Trophoblast cell (in vitro differentiated cells and primary cell): Measurements from ENCODE around the gene HTR6.
A peak's percentile ranks its signal among the peaks of the same experiment; 100 is the strongest.

ENCODE experiments used
- DNase-seq, 2 donors: peaks; one replicate each; pipeline ENCODE4 v3.0.0-alpha.2; 2016
- H2AFZ ChIP-seq: 2 replicates; pipeline ENCODE4 v1.6.1; 2013; ENCODE audit warnings: low read length, moderate library complexity, mild to moderate bottlenecking; ENCODE audit not compliant: insufficient read depth, poor library complexity
- H2AK5ac ChIP-seq: 2 replicates; pipeline ENCODE4 v1.6.1; 2013; ENCODE audit warnings: mild to moderate bottlenecking, low read length
- H2BK120ac ChIP-seq: 2 replicates; pipeline ENCODE4 v1.6.1; 2013; ENCODE audit warnings: low read length, mild to moderate bottlenecking, moderate library complexity; ENCODE audit not compliant: insufficient read depth, poor library complexity
- H2BK12ac ChIP-seq: 2 replicates; pipeline ENCODE4 v1.6.1; 2013; ENCODE audit warnings: mild to moderate bottlenecking, low read length, moderate library complexity
- H2BK5ac ChIP-seq: 2 replicates; pipeline ENCODE4 v1.6.1; 2013; ENCODE audit warnings: low read length, low read depth, moderate library complexity, mild to moderate bottlenecking; ENCODE audit not compliant: poor library complexity
- H3K14ac ChIP-seq: 2 replicates; pipeline ENCODE4 v1.6.1; 2013; ENCODE audit warnings: mild to moderate bottlenecking, low read length
- H3K18ac ChIP-seq: 2 replicates; pipeline ENCODE4 v1.6.1; 2013; ENCODE audit warnings: mild to moderate bottlenecking, low read length
- H3K23ac ChIP-seq: 2 replicates; pipeline ENCODE4 v1.6.1; 2013; ENCODE audit warnings: low read length
- H3K27ac ChIP-seq: 2 replicates; pipeline ENCODE4 v1.5.1; 2013; ENCODE audit warnings: low read depth, mild to moderate bottlenecking, inconsistent platforms, low read length, moderate library complexity
- H3K27me3 ChIP-seq: 2 replicates; pipeline ENCODE4 v1.6.1; 2013; ENCODE audit warnings: inconsistent platforms, mild to moderate bottlenecking, low read length, moderate library complexity; ENCODE audit not compliant: insufficient read depth
- H3K36me3 ChIP-seq, 2 experiments: 1 replicate in 1 of 2; 2 replicates in 1 of 2; pipeline ENCODE4 v1.6.1; 2013; ENCODE audit warnings: low read length in 2 of 2, mild to moderate bottlenecking in 2 of 2, moderate library complexity in 1 of 2; ENCODE audit not compliant: insufficient read depth in 2 of 2, control insufficient read depth in 1 of 2
- H3K4ac ChIP-seq: 2 replicates; pipeline ENCODE4 v1.6.1; 2013; ENCODE audit warnings: low read depth, mild to moderate bottlenecking, low read length, moderate library complexity
- H3K4me1 ChIP-seq, 2 experiments: 1 replicate in 1 of 2; 2 replicates in 1 of 2; pipeline ENCODE4 v1.6.1; 2013; ENCODE audit warnings: low read length in 2 of 2, mild to moderate bottlenecking in 2 of 2, moderate library complexity in 1 of 2; ENCODE audit not compliant: insufficient read depth in 2 of 2, control insufficient read depth in 1 of 2
- H3K4me2 ChIP-seq: 2 replicates; pipeline ENCODE4 v1.6.1; 2013; ENCODE audit warnings: inconsistent platforms, mild to moderate bottlenecking, low read length, moderate library complexity
- H3K4me3 ChIP-seq: 2 replicates; pipeline ENCODE4 v1.5.1; 2013; ENCODE audit warnings: mild to moderate bottlenecking, low read depth, low read length, inconsistent platforms
- H3K79me1 ChIP-seq: one replicate; pipeline ENCODE4 v1.6.1; 2013; ENCODE audit warnings: low read length
- H3K79me2 ChIP-seq: 2 replicates; pipeline ENCODE4 v1.6.1; 2013; ENCODE audit warnings: low read length, mild to moderate bottlenecking; ENCODE audit not compliant: control insufficient read depth, insufficient read depth, poor library complexity
- H3K9ac ChIP-seq: 2 replicates; pipeline ENCODE4 v1.6.1; 2013; ENCODE audit warnings: mild to moderate bottlenecking, low read length
- H3K9me3 ChIP-seq: 2 replicates; pipeline ENCODE4 v1.6.1; 2013; ENCODE audit warnings: low read depth, mild to moderate bottlenecking, control low read depth, inconsistent platforms, low read length; ENCODE audit not compliant: insufficient read depth
- H4K12ac ChIP-seq: 2 replicates; pipeline ENCODE4 v1.6.1; 2013; ENCODE audit warnings: low read depth, mild to moderate bottlenecking, low read length, moderate library complexity
- H4K8ac ChIP-seq: 2 replicates; pipeline ENCODE4 v1.6.1; 2013; ENCODE audit warnings: low read depth, mild to moderate bottlenecking, low read length, moderate library complexity
- H4K91ac ChIP-seq: one replicate; pipeline ENCODE4 v1.6.1; 2013; ENCODE audit warnings: low read depth, mild to moderate bottlenecking, low read length, moderate library complexity
- WGBS: extraction: QIAGEN DNeasy Blood & Tissue Kit; methylation state at CpG from one replicate; pipeline ENCODE4 v1.1.7; 2013; ENCODE audit warnings: missing lambda C conversion rate; ENCODE audit not compliant: insufficient read length, insufficient coverage; ENCODE audit errors: extremely low coverage; 5-methylcytosine and 5-hydroxymethylcytosine counted together

The HTR6 gene

DNA sequence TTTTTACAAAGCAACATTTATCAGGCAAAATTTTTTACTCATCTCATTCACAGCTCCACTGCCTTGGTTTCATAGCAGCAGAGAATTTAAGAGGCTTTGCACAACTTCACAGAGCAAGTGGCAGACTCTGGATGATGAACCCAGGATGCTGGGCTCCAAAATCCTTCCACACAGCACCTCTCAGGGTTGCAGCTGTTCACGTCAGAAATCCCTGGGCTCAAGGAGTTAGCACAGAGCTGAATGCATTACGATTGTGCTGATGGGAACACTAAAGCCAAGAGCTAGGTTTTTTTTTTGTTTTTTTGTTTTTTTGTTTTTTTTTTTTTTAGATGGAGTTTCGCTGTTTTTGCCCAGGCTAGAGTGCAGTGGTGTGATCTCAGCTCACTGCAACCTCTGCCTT is 2.4 kb upstream of the HTR6 start:
- Histone ChIP-seq H3K79me1 (no peaks in the 10 kb centered on the region), H3K4me3 (no peak overlapping the region), H2BK5ac (no peak overlapping the region), H3K27me3 (peaks cover 30% of the 10 kb centered on the region), H3K23ac (no peak overlapping the region), H3K4me2 (no peak overlapping the region), H2AFZ (no peak overlapping the region), H3K36me3 (no peaks in the 10 kb centered on the region), H2BK12ac (no peak overlapping the region), H3K9me3 (peaks cover 11% of the 10 kb centered on the region), H2BK120ac (no peak overlapping the region), H2AK5ac (no peak overlapping the region), H3K4me1 (peaks cover 0 to 5% of the 10 kb centered on the region in 2 experiments), H3K9ac (no peak overlapping the region), H4K91ac (no peak overlapping the region), H3K27ac (no peak overlapping the region), H3K4ac (no peak overlapping the region), H3K14ac (no peak overlapping the region), H4K12ac (no peak overlapping the region), H3K18ac (no peak overlapping the region), H3K79me2 (no peaks in the 10 kb centered on the region), H4K8ac (no peak overlapping the region)
- WGBS: no CpG with 5 or more reads among the region's 3 CpGs
- DNase-seq: no peak

DNA sequence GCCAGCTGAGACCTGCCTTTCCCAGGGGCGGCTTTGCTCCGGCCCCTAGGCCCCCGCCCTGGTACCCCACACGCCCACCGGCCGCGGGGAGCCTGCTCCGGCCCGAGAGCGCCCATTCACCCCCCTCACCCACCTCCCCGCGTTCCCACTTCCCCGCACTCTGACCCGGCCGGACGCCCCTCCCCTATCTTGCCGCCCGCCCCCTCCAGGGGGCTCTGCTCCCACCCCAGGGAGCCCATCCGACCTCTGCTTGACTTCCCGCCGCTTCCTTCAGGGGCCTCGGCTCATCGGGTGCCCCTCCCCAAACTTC is 466 bp downstream of the HTR6 start:
- Histone ChIP-seq H2AK5ac (no peak overlapping the region), H3K79me1 (no peaks in the 10 kb centered on the region), H3K9me3 (peaks cover 11% of the 10 kb centered on the region), H2BK5ac (no peak overlapping the region), H3K4me1 (peaks cover 0 to 5% of the 10 kb centered on the region in 2 experiments), H3K36me3 (no peaks in the 10 kb centered on the region), H3K27me3 (peaks cover 33% of the 10 kb centered on the region), H3K27ac (no peak overlapping the region), H4K12ac (no peak overlapping the region), H4K8ac (no peak overlapping the region), H3K23ac (no peak overlapping the region), H3K4me3 (peak overlapping the region; percentile 42), H3K18ac (no peak overlapping the region), H3K4ac (no peak overlapping the region), H2BK120ac (no peak overlapping the region), H3K14ac (no peak overlapping the region), H3K79me2 (no peaks in the 10 kb centered on the region), H4K91ac (no peak overlapping the region), H3K9ac (no peak overlapping the region), H2AFZ (no peak overlapping the region), H2BK12ac (no peak overlapping the region), H3K4me2 (peak overlapping the region; percentile 69)
- DNase-seq: no peak
- WGBS: no CpG with 5 or more reads among the region's 23 CpGs

DNA sequence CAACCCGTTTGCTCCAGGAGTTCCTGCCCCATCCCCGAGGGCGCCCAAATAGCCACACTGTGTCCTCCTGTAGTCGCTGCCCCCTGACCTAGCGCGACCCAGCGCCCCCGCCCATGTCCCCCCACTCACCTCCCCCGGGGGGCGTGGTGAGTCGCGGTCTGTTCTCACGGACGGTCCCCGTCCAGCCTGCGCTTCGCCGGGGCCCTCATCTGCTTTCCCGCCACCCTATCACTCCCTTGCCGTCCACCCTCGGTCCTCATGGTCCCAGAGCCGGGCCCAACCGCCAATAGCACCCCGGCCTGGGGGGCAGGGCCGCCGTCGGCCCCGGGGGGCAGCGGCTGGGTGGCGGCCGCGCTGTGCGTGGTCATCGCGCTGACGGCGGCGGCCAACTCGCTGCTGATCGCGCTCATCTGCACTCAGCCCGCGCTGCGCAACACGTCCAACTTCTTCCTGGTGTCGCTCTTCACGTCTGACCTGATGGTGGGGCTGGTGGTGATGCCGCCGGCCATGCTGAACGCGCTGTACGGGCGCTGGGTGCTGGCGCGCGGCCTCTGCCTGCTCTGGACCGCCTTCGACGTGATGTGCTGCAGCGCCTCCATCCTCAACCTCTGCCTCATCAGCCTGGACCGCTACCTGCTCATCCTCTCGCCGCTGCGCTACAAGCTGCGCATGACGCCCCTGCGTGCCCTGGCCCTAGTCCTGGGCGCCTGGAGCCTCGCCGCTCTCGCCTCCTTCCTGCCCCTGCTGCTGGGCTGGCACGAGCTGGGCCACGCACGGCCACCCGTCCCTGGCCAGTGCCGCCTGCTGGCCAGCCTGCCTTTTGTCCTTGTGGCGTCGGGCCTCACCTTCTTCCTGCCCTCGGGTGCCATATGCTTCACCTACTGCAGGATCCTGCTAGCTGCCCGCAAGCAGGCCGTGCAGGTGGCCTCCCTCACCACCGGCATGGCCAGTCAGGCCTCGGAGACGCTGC is 1.1 kb downstream of the HTR6 start:
- Histone ChIP-seq H3K79me1 (no peaks in the 10 kb centered on the region), H3K4me2 (no peak overlapping the region), H2BK120ac (no peak overlapping the region), H4K12ac (no peak overlapping the region), H2BK12ac (no peak overlapping the region), H3K9ac (no peak overlapping the region), H4K8ac (no peak overlapping the region), H3K36me3 (no peaks in the 10 kb centered on the region), H3K4ac (no peak overlapping the region), H3K4me3 (peak overlapping the region; percentile 2), H4K91ac (no peak overlapping the region), H2AFZ (no peak overlapping the region), H3K18ac (no peak overlapping the region), H3K9me3 (peaks cover 11% of the 10 kb centered on the region), H3K4me1 (peaks cover 0 to 5% of the 10 kb centered on the region in 2 experiments), H3K23ac (no peak overlapping the region), H3K14ac (no peak overlapping the region), H3K79me2 (no peaks in the 10 kb centered on the region), H2BK5ac (no peak overlapping the region), H2AK5ac (no peak overlapping the region), H3K27me3 (peaks cover 33% of the 10 kb centered on the region), H3K27ac (no peak overlapping the region)
- no peak for DNase-seq
- WGBS: no CpG with 5 or more reads among the region's 84 CpGs

DNA sequence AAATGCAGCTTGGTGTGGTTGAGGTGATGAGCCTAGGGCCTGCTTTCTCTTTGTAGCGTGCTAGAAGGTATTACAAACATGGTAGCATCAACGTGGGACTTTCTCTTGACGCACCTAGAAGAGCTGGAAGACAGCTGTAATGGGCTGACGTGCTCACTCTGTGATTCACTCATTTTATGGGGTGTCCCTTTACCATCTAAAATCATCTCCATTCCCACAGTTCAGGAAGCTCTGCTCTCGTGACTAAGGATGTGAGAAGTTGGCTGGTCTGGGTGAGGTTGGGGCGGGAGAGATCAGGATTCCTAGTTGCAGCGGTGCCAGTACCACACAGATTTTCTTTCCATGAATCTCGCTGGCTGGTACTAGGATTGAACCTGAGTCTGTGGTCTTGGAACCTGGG is 4.2 kb downstream of the HTR6 start:
- H3K18ac ChIP-seq: no peak overlapping the region
- H3K9me3 ChIP-seq: peaks cover 10% of the 10 kb centered on the region
- H3K4me2 ChIP-seq: no peak overlapping the region
- no peak overlapping the region for H2AK5ac ChIP-seq
- H2BK120ac ChIP-seq: no peak overlapping the region
- H4K8ac ChIP-seq: no peak overlapping the region
- no peak overlapping the region for H3K4ac ChIP-seq
- peaks cover 32% of the 10 kb centered on the region for H3K27me3 ChIP-seq
- H2BK12ac ChIP-seq: no peak overlapping the region
- H3K9ac ChIP-seq: no peak overlapping the region
- H4K12ac ChIP-seq: no peak overlapping the region
- H3K27ac ChIP-seq: no peak overlapping the region
- no peaks in the 10 kb centered on the region for H3K79me2 ChIP-seq
- no peaks in the 10 kb centered on the region for H3K79me1 ChIP-seq
- H2AFZ ChIP-seq: no peak overlapping the region
- H3K23ac ChIP-seq: no peak overlapping the region
- no peak overlapping the region for H4K91ac ChIP-seq
- no peak overlapping the region for H3K4me3 ChIP-seq
- no peak overlapping the region for H3K14ac ChIP-seq
- DNase-seq: no peak
- WGBS: no CpG with 5 or more reads among the region's 8 CpGs
- H3K36me3 ChIP-seq: no peaks in the 10 kb centered on the region
- peaks cover 0 to 5% of the 10 kb centered on the region in 2 experiments for H3K4me1 ChIP-seq
- H2BK5ac ChIP-seq: no peak overlapping the region
